Mucosa of descending colon (tissue), 3 donors: ENCODE measurements around the gene PGAP3. TPM values are rescaled to one million over a fixed set of nuclear protein-coding genes. Genes with fewer than 3 reads are reported as not detected.

ENCODE experiments used
- ATAC-seq: fragments of 200-7000 bp; cut with Tn5 transposase; one replicate; pipeline ENCODE4 v1.9.1; 2020; ENCODE audit warnings: mild to moderate bottlenecking, moderate library complexity
- DNase-seq, 3 donors: peaks; one replicate each; pipeline ENCODE4 v3.0.0-alpha.2; 2020
- H3K36me3 ChIP-seq: fragments of 200-600 bp; one replicate; pipeline ENCODE4 v1.8.0; 2021; ENCODE audit warnings: low read depth, mild to moderate bottlenecking
- H3K4me1 ChIP-seq: fragments of 200-600 bp; one replicate; pipeline ENCODE4 v1.8.0; 2021; ENCODE audit warnings: low read depth, mild to moderate bottlenecking
- H3K4me3 ChIP-seq: fragments of 200-600 bp; one replicate; pipeline ENCODE4 v1.8.0; 2021; ENCODE audit warnings: mild to moderate bottlenecking
- H3K9me3 ChIP-seq: fragments of 200-600 bp; one replicate; pipeline ENCODE4 v1.8.0; 2021; ENCODE audit warnings: mild to moderate bottlenecking
- intact Hi-C, 2 donors: fragments of 100-400 bp; cut with DNase I in 1 of 2; cut with micrococcal nuclease in 1 of 2; formaldehyde crosslinking; loops; one replicate each; pipeline versions ENCODE4 v1.11.0 to v1.11.1; 2022; cut with DNase I, micrococcal nuclease
- total RNA-seq, 3 donors: library from RNA; stranded (reverse); fragmentation: NEBNext Ultra II Directional in 2 of 3; extraction: Animal tissue kit (Norgen Biotek cat#: 25700) in 2 of 3; gene quantifications; one replicate each; pipeline versions ENCODE4 v1.2.1 to v1.2.4, GENCODE V29; 2021 to 2023
- TF ChIP-seq, protein P1 (sequence below): fragments of 200-600 bp; IDR thresholded peaks from one replicate; pipeline ENCODE4 v1.8.0; 2022; ENCODE audit warnings: antibody characterized with exemption, mild to moderate bottlenecking
- donor health status: DM: no; HTN: no; CAD: no; lungs with moderate emphysema.
- donor health status: DM: no; HTN: no; CAD: no.
- donor health status: DM: no; HTN: yes; CAD: no.

PGAP3 gene
- total RNA-seq, 3 donors from 2014 or later, result 27.7 to 74.6 (median 47.9) TPM

- Histone ChIP-seq H3K4me1 (peaks cover 1% of the 10 kb centered on the region), H3K9me3 (no peaks in the 10 kb centered on the region), H3K36me3 (no peaks in the 10 kb centered on the region), H3K4me3 (no peak overlapping the region)
- ATAC-seq (no peak), DNase-seq (no peak)
- TF ChIP-seq, protein P1, sequence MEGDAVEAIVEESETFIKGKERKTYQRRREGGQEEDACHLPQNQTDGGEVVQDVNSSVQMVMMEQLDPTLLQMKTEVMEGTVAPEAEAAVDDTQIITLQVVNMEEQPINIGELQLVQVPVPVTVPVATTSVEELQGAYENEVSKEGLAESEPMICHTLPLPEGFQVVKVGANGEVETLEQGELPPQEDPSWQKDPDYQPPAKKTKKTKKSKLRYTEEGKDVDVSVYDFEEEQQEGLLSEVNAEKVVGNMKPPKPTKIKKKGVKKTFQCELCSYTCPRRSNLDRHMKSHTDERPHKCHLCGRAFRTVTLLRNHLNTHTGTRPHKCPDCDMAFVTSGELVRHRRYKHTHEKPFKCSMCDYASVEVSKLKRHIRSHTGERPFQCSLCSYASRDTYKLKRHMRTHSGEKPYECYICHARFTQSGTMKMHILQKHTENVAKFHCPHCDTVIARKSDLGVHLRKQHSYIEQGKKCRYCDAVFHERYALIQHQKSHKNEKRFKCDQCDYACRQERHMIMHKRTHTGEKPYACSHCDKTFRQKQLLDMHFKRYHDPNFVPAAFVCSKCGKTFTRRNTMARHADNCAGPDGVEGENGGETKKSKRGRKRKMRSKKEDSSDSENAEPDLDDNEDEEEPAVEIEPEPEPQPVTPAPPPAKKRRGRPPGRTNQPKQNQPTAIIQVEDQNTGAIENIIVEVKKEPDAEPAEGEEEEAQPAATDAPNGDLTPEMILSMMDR, result no peak
- intact Hi-C loops, result no loop called here
Measured at GRCh38 chr17:39694593-39694992, 6.7 kb upstream of the PGAP3 start.

GRCh38 chr17:39688945-39689344, 1.1 kb upstream of the PGAP3 start:
- intact Hi-C loops, result no loop called here
- H3K36me3 ChIP-seq, result no peaks in the 10 kb centered on the region
- TF ChIP-seq, protein P1, result no peak
- DNase-seq (peak in 1 of 3 donors; percentile 18), ATAC-seq (no peak)
- H3K4me3 ChIP-seq, result no peak overlapping the region
- peaks cover 14% of the 10 kb centered on the region for H3K4me1 ChIP-seq
- no peaks in the 10 kb centered on the region for H3K9me3 ChIP-seq

DNA sequence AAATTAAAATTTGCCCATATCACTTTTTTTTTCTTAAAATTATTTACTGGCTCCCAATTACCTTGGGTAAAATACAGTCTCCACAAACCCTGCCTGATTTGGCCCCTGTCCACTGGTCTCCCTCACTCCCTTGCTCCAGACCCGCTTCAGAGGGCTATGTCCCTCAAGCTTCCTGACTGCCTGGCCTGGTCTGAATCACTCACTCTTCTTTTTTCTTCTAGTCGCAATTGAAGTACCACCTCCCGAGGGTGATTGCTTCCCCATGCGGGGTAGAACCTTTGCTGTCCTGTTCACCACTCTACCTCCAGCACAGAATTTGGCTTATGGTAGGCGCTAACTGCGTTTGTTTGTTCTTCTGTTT, 598 bp upstream of the PGAP3 start:
- H3K4me1 ChIP-seq, result peaks cover 14% of the 10 kb centered on the region
- TF ChIP-seq, protein P1, result no peak
- no peaks in the 10 kb centered on the region for H3K9me3 ChIP-seq
- peak overlapping the region; percentile 33 for H3K4me3 ChIP-seq
- DNase-seq (peak in 2 of 3 donors; percentile 17 to 32), ATAC-seq (peak; percentile 15)
- intact Hi-C loops, result no loop called here
- H3K36me3 ChIP-seq, result no peaks in the 10 kb centered on the region

DNA sequence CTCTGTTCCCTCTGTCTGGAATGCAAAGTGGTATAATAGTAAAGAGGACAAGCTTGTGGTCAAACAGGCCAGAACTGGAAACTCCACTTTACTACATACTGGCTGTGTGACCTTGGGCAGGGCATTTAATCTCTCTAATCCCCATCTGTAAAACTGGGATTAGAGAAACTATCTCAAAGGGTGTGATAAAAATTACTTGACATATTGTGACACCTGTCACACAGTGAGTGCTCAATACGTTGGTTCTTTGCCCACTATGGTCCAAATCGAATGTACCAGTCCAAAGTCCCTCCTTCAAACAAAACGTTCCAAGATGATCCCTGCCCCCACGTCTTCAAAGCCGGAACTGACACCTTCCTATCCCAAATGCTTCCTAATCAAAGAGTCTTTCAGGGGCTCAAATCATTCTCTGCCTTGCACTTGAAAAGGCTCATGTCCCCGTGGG, 734 bp downstream of the PGAP3 start:
- TF ChIP-seq, protein P1, result no peak
- peaks cover 14% of the 10 kb centered on the region for H3K4me1 ChIP-seq
- DNase-seq, result peak in 1 of 3 donors; percentile 34
- intact Hi-C loops, result no loop called here
- H3K36me3 ChIP-seq, result no peaks in the 10 kb centered on the region
- no peaks in the 10 kb centered on the region for H3K9me3 ChIP-seq
- peak; percentile 21 for ATAC-seq
- H3K4me3 ChIP-seq, result no peak overlapping the region

GRCh38 chr17:39684369-39685192, 3.3 kb downstream of the PGAP3 start:
- Histone ChIP-seq H3K36me3 (no peaks in the 10 kb centered on the region), H3K4me3 (no peak overlapping the region), H3K9me3 (no peaks in the 10 kb centered on the region), H3K4me1 (peaks cover 22% of the 10 kb centered on the region)
- TF ChIP-seq, protein P1, result no peak
- intact Hi-C loops, result no loop called here
- ATAC-seq (no peak), DNase-seq (peak in 2 of 3 donors; percentile 16 to 48)
